PFSK-1 (cell line): ENCODE measurements around the gene YTHDF2.

Experiments used
- POLR2AphosphoS5 ChIP-seq: IDR thresholded peaks from 2 replicates; pipeline ENCODE4 v1.6.1; 2012; ENCODE audit warnings: low read depth, mild to moderate bottlenecking, control low read depth, low read length, moderate library complexity
- SIN3A ChIP-seq: IDR thresholded peaks from 2 replicates; pipeline ENCODE4 v1.6.1; 2012; ENCODE audit warnings: mild to moderate bottlenecking, low read length, moderate library complexity, borderline replicate concordance; ENCODE audit not compliant: insufficient read depth
- TAF1 ChIP-seq: IDR thresholded peaks from 2 replicates; pipeline ENCODE4 v1.6.1; 2012; ENCODE audit warnings: low read length, control low read depth, borderline replicate concordance; ENCODE audit not compliant: insufficient read depth
- TF ChIP-seq, protein P1 (sequence below), 2 experiments: IDR thresholded peaks; 2 replicates each; pipeline versions ENCODE4 v1.6.1 to v1.8.0; 2011 to 2012; ENCODE audit warnings: low read depth in 2 of 2, low read length in 2 of 2, control low read depth in 1 of 2, inconsistent platforms in 1 of 2, mild to moderate bottlenecking in 1 of 2, moderate library complexity in 1 of 2; ENCODE audit not compliant: insufficient read depth in 1 of 2

DNA sequence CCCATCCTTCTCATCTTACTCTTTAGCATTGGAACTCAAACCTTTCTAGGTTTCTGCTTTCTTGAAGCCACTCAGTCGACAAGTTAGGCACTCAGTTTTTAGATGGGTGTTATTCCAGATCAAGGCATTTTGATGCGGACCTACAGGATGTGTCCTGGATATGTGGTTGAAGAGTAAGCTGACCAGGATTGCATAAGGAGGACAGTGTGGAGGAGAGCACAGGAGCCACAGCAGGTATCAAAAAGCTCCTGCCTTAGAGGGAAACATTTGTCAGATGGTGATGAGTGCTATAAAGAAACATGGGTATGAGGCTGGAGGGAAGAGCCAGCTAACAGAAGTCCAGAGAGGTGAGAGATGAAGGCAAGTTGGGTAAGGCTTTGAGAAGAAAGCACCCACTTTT, 41.3 kb downstream of the YTHDF2 start:
- no peak for TF ChIP-seq SIN3A
- TF ChIP-seq, protein P1, sequence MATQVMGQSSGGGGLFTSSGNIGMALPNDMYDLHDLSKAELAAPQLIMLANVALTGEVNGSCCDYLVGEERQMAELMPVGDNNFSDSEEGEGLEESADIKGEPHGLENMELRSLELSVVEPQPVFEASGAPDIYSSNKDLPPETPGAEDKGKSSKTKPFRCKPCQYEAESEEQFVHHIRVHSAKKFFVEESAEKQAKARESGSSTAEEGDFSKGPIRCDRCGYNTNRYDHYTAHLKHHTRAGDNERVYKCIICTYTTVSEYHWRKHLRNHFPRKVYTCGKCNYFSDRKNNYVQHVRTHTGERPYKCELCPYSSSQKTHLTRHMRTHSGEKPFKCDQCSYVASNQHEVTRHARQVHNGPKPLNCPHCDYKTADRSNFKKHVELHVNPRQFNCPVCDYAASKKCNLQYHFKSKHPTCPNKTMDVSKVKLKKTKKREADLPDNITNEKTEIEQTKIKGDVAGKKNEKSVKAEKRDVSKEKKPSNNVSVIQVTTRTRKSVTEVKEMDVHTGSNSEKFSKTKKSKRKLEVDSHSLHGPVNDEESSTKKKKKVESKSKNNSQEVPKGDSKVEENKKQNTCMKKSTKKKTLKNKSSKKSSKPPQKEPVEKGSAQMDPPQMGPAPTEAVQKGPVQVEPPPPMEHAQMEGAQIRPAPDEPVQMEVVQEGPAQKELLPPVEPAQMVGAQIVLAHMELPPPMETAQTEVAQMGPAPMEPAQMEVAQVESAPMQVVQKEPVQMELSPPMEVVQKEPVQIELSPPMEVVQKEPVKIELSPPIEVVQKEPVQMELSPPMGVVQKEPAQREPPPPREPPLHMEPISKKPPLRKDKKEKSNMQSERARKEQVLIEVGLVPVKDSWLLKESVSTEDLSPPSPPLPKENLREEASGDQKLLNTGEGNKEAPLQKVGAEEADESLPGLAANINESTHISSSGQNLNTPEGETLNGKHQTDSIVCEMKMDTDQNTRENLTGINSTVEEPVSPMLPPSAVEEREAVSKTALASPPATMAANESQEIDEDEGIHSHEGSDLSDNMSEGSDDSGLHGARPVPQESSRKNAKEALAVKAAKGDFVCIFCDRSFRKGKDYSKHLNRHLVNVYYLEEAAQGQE (IDR thresholded peaks at IDR 0.05; ENCODE audit: insufficient read depth in 1 of 2, low read depth in 2 of 2, low read length in 2 of 2) = no peak
- TF ChIP-seq POLR2AphosphoS5 = no peak
- TF ChIP-seq TAF1 = no peak
